ENCODE measurements around the gene DLG2. TPM values are rescaled to one million over a fixed set of nuclear protein-coding genes. Genes with fewer than 3 reads are reported as not detected.
"Not testable (repeated sequence)": the region's sequence is repeated elsewhere in the genome, so short reads cannot be mapped to it uniquely, and the experiment has no call there.

DLG2 gene
- total RNA-seq, 1 donor from 2014 or later: 0.40 TPM

DNA sequence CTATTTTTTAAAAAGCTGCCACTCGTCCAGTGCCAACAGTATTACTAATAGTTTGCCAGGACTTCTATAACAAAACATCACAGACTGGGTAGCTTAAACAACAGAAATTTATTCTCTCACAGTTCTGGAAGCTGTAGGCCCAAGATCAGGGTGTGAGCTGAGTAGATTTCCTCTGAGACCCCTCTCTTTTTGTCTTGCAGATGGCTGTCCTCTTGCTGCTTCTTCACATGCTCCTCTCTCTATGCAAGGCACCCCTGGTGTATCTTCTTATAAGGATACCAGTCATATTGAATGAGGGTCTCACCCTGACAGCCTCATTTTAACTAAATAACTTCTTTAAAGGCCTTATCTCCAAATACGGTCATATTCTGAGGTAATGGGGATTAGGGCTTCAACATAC, 390.9 kb downstream of the DLG2 start:
- no peak for DNase-seq (ENCODE audit: low read depth in 2 of 2)

DNA sequence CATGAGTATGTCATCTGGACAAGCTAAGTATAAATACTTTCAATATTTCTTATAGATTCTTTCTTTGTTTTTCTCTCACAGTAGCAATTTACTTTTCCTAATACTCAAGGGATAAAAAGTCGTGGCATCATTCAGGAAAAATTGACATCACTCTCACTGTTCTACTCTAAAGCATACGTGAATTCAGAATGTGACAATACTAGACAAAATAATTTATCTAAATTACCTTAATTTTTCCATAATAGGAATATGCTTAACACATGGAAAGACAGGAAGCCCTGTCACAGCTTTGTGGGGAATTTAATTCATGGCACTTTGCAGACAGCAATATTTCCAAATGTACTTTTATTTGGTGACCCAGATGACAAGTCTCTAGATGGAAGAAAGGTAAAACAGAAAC, 394.6 kb downstream of the DLG2 start:
- DNase-seq (ENCODE audit: low read depth in 2 of 2): no peak

DNA sequence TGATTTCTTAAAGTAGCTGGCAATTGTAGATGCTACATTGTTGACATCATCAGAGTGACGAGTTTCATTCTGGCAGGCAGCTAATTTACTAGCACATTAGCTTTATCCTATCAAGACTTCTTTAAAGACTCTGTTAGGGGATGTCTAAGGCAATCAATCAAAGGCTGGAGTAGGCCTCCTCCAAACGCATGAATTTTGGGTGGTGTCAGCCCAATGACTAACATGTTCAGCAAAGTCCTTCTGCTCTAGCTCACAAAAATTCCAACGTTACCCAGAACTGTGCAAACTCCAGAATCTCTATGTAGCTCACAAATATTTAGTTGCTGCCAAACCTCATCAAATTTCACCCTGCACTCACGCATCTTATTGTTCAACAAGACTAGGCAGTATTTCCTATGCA, 395.6 kb downstream of the DLG2 start:
- DNase-seq (ENCODE audit: low read depth in 2 of 2): no peak

DNA sequence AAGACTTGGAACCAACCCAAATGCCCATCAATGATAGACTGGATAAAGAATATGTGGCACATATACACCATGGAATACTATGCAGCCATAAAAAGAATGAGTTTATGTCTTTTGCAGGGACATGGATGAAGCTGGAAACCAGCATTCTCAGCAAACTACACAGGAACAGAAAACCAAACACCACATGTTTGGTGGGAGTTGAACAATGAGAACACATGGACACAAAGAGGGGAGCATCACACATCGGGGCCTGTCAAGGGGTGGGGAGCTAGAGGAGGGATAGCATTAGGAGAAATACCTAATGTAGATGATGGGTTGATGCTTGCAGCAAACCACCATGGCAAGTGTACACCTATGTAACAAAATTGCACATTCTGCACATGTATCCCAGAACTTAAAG, 397.4 kb downstream of the DLG2 start:
- not testable (repeated sequence) for DNase-seq (ENCODE audit: low read depth in 2 of 2)

DNA sequence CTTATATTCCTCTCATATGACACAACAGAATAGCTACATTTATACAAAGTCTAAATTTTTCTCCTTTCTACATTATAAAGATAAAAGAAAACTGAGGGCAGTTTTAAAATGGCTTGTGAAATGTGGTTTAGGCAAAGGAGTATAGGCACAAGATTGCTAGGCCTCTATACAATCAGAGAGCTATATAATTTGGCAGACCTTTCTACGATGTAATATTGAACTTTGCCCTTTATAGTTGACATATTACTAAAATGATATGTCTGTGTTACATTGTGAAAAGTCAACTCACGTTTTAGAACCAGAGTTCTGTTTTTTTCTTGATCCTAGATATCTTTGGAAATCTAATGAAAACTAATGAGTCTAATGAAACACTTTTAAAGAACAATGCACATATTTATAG, 430.2 kb downstream of the DLG2 start:
- DNase-seq (ENCODE audit: low read depth in 2 of 2): no peak

DNA sequence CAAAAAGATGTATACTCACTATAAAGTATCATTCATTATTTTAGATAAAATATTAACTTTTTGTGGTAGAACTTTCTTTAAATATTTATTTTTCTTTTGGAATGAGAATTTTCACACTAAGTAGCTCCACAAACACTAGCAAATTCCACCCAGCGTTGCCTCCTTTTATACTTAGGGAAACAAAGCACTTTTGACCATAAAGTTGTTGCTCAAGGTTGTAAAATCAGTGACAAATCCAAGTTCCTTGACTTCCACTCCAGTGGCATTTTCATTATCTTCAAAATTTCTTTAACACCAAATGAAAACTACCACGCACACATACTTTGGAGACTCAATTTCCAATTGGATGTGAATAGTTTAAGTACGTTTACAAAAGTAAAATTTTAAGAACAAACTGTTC, 431.2 kb downstream of the DLG2 start:
- DNase-seq (ENCODE audit: low read depth in 2 of 2): no peak

DNA sequence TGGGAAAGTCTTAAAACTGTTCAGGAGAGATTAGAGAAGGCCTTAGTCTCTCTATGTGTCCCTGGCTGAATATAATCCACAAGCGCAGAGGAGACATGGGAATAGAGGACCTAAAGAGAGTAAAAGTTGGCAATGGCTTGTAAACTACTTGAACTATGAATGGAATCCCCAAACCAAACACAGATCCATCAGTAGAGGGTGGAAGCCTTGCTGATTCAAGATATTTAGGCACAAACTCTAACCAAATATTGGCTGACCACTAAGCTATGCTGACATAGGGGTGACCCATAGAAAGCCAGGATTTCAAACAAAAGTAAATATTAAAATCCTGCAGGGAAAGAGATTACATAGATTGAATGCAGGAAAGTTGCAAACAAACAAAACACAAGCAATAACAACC, 439.2 kb downstream of the DLG2 start:
- DNase-seq (ENCODE audit: low read depth in 2 of 2): no peak

DNA sequence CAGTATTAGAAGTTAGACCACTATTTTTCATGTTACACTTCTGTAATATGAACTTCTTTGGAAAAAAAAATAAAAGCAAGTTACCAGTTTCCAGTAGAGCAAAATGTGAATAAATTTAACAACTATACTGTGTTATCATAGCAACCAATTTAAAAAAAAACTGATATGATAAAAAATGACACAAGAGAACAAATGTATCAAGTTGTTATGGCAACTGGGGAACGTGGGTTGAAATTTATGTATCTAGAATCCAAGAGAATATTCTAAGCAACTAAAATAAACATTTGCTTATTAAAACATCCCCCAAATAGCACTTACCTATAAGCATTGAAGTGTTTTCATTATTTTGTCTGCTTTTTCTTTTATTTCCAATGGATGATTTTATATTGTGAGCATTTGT, 442.4 kb downstream of the DLG2 start:
- no peak for DNase-seq (ENCODE audit: low read depth in 2 of 2)

DNA sequence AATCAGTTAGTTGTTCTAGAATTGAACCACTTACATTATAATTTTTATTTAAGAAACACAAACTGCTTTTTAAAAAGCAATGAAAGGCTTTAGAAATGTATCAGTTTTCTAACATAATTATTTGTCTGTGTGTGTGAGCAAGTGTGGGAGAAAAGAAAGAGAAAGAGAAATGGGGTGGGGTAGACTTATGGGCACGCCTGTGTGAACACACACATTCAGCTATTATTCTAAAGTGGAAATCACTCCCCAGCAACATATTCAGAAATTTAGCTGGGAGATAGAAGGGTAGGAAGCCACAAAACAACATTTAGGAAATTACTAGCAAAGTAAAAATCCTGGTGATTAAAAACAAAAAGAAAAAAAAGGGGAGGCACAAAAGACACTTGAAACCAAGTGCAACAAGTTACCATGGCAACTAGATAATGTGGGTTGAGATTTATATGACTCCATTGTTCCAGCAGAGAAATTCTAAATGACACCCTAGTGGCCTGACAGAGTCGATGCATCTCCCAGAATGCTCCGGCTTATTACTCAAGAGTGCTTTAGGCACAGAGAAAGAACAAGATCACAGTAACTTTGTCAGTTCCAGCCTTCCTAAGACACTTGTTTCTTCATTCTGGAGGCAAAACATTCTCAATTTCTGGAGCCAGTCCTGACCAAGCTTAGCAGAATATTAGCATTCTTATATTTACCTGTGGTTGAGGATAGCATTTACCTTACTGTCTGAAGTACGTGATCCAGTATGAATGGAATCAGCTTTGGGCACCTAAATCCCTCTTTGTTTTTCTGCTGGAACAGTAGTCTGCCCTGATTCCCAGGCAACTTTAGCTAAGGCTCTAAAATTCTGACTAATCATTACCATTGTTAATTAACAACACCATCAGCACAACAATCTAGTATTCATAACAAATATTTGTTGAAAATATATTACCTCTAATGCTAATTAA, 444.4 kb downstream of the DLG2 start:
- DNase-seq (ENCODE audit: low read depth in 2 of 2): no peak

DNA sequence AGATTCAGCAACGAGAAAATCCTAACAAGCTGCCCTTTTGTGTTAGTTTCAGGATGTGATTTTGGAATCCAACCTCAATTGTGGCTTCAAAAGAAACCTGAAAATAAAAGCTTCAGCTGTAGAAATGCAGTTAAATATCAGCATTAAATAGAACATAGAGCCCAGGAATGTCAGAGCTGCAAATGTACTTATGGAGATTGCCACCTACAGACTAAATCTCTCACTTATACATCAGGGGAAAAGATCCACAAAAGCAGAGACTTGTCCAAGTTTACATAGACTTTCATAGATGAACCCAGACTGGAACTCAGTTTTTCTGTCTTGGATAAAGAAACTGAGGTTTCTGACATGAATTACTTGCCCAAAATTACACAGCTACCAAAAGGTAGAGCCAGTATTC, 446.6 kb downstream of the DLG2 start:
- DNase-seq (ENCODE audit: low read depth in 2 of 2): no peak

DNA sequence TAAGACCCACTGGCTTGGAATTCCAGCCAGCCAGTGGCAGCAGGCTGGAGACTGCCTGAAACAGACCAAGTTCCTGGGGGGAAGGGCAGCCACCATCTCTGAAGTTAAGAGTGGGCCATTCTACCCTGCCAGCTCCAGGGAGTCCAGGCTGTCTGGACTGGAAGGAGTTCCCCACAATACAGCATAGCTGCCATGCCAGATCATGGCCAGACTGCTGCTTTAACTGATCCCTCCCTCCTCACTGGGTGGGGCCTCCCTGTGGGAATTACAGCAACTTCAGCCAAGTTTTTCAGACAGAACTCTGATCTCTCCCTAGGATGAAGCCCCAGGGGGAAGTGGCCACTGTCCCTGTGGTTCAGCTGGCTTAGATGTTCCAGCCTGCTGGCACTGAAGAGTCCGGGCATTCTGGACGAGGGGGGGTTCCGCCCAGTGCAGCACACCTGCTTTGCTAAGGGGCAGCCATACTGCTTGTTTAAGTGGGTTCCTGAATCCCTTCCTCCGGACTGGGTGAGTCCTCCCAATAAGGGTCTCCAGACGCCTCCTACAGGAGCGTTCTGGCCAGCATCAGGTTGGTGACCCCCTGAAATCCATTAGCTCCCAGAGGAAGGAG, 455.4 kb downstream of the DLG2 start:
- DNase-seq (ENCODE audit: low read depth in 2 of 2): no peak

DNA sequence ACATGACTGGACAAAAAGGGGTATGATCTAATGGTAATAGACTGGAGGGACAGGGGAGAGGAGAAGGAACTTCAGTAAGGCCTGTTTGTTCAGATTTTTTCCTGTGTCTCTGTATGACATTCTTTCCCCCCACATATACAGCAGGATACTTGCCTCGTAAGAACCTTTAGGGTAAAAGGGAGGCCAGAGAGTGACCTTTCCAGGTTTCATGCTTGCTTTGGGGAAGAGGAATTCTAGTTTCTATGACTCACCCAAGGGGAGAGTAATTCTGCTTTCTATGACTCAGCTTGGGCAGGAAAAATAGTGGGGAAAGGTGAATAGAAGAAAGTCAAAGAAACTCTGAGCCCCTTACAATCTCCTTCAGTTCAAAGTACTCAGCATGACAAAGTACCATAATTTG, 457.0 kb downstream of the DLG2 start:
- DNase-seq (ENCODE audit: low read depth in 2 of 2): no peak

DNA sequence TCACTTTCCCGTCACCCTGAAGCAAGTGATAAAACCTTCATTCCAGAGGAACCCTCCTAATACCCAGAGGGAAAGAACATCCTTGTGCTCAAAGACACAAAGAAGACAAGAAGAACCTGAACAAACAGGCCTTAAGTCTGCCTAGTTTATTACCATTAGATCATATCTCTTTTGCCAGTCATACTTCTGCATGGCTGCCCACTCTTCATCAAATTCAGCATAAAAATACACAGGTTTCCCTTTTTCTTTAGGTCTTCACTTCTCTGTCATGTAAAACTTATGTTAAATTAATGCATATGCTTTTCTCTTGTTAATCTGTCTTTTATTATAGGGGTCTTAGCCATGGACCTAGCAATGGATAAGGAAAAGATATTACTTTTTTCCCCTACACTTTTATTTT, 459.7 kb downstream of the DLG2 start:
- DNase-seq (ENCODE audit: low read depth in 2 of 2): no peak

DNA sequence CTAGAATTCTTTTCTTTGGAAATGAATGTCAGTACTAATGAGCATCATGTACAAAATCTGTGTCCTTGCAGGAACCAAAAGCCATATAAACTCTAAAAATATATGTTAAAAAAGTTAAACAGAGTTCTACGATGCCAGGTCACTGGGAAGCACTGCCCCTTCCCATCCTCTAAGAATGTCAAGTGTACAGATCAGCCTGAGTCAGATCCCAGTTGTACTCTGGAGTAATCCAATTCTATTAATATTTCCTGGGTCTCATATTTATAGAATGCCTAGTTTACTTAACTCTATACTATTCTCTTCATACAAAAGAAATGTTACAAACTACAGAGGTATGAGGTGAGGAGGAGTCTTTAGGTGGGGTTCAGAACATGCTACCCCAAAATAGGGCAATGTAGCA, 460.1 kb downstream of the DLG2 start:
- DNase-seq (ENCODE audit: low read depth in 2 of 2): no peak

DNA sequence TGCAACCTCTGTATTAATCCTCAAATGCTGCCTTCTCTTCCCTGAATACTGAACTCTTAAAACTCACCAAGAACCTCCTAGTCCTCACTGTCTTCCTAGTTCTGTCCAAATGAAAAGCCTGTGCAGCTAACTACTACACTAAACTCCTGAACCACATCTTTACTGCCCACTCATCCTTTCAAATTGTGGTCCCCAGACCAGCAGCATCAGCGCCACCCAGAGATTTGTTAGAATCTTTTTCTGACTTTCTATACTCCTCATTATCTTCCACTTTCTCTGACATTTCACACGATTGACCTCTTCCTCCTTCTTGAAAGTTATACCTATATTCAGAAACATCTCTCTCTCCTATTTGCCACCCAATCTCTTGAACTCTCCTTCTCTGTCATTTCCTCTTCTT, 461.3 kb downstream of the DLG2 start:
- no peak for DNase-seq (ENCODE audit: low read depth in 2 of 2)

DNA sequence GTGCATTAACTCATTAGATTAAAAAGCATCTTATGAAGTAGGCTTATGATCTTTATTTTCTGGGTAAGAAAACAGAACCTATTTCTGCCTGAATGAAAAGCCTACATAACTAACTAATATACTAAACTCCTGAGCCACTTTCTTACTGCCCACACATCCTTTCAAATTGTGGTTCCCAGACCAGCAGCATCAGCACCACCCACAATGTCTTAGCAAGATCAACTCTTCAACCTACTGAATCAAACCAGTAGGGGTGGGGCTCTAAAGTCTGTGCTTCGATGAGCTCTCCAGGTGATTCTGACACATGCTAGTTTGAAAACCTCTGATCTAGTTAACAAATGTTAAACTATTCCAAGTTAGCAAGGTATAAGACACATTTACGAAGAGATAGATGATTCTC, 462.4 kb downstream of the DLG2 start:
- no peak for DNase-seq (ENCODE audit: low read depth in 2 of 2)

DNA sequence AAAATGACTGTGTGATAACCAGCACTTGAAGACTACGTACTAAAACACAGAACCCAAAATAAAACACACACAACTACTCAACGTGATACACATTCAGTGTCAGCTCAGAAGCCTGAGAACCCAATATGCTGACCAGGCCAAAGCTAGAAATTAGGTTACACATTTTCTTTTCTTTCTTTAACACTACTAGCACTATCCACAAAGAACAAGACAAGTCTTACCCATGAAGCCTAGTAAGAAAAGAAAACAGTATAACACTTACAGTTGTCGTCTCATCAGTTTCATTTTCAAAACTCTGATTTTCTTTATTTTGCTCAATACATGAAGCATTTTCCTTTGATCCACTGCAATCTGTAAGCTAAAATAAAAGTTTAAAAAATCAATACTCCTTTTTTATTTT, 472.9 kb downstream of the DLG2 start:
- DNase-seq (ENCODE audit: low read depth in 2 of 2): no peak

DNA sequence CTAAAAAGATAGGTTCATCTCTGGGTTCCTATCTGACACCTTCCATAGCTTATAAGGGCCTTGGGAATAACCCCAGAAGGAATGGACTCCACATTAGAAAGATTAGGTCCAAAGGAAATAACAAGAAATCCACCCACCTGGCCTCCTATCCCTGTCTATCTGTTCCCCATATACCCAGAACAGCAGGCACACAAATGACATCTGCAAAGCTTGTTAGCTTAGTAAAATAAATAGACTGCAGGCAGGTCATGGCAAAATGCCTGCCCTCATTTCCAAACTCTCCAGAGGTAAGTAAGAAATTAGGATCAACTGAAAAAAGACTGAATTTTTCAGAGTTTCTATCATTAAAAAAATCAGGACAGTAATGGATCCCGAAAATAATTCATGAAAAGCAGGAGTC, 489.5 kb downstream of the DLG2 start:
- no peak for DNase-seq (ENCODE audit: low read depth in 2 of 2)

DNA sequence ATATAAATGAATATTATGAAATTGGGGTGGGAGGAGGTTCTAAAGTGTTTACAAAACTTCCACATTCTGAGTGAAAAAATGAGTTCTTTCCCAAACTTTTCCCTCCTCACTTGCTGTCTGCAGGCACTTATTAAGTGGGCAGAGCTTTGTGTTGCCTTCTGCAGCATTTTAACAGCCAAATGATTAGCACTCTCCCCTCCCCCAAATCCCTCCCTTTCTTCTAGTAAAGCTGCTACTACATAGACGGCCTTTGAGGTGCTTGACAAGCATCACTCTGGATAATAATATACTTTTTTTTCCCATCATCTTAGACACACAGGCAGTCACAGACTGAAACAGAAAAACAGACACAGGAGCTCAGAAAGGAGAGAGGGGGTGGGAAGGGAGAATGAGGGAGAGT, 493.5 kb downstream of the DLG2 start:
- no peak for DNase-seq (ENCODE audit: low read depth in 2 of 2)

DNA sequence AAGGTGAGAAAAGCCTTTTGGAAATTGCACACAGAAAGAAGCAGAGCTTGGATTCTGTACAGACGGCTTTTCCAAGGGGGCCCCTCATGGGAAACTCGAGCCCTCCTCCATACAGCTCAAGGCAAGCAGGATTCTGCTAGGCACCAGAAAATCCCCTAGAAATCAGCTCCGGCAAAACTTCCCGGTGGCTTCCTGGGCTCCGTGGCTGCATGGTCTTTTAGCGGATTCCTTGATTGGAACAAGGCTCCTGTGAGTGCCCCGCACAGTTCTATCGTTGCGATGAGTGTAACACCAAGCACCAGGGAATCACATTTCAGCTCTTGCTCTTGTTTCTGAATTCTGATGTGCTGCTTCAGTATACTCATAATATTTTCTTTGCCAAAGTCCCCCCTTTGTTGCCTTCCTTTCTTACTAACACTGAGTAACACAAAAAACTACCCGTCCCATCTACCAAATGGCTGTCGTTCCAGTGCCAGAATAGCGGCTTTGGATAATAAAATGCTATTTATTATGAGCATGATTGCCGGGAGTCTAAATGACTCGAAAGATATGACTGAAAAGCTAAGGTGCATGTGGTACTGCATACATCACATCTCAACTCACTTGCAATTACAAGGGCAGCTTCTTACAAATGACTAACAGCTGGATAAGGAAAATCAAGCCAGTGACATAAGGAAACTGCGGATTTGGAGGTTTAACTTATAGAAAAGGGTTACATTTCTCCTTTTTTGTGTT, 494.1 kb downstream of the DLG2 start:
- DNase-seq (ENCODE audit: low read depth in 2 of 2): no peak

DNA sequence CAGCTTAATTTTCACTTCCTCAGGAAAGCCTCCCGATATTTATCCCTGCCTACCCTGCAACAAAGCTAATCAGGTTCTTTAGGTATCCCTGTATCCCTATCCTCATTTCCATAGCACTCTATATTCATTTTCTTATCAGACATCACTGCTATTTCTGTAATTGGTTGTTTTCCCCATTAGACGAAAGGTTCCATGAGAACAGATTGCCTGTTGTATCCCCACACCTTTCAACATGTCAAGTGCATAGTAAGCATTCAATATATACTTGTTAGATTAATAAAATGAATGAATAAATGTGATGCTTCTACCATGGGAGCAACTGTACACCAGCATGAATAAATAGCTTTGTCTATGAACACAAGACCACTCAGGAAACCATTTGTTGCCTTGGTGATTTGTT, 499.8 kb downstream of the DLG2 start:
- no peak for DNase-seq (ENCODE audit: low read depth in 2 of 2)

DNA sequence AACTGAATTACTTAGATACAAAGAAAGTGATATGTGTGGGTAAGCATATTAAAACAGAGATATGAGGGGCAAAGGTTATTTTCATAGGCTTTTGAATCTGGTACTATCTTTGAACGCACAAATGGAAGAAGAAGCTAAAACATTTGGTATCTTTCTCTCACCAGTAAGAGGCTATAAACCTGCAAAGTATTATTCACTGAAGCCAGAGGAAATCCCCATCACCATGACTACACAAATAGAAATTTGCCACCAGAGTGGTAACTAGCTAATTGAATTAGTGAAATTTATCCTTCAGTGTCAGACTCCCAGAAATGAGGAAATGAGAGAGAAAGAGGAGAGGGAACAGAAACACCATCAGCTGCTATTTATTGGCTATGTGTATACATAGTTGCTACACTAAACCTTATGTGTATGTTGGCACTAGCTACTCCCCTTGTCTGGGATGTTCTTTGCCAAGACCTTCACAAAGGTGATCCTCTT, 503.4 kb downstream of the DLG2 start:
- DNase-seq (ENCODE audit: low read depth in 2 of 2): no peak

Data from lung microvascular endothelial cell (primary cell).